MM.1S (cell line): Measurements from ENCODE around the gene PLOD3.
"Not testable (repeated sequence)": the region's sequence is repeated elsewhere in the genome, so short reads cannot be mapped to it uniquely, and the experiment has no call there.

Source experiments
- DNase-seq: peaks from one replicate; pipeline ENCODE4 v3.0.0-alpha.2; 2015
- H2AFZ ChIP-seq: fragments of 300-600 bp; sonication (generic); 2 replicates; pipeline ENCODE4 v1.6.0; 2016; ENCODE audit warnings: antibody characterized with exemption, low read length
- H3F3A ChIP-seq: fragments of 300-600 bp; sonication (generic); 2 replicates; pipeline ENCODE4 v1.6.1; 2016; ENCODE audit warnings: mild to moderate bottlenecking, antibody characterized with exemption, low read length, moderate library complexity, mixed read lengths; ENCODE audit not compliant: insufficient read depth
- H3K27ac ChIP-seq: fragments of 300-600 bp; sonication (generic); 2 replicates; pipeline ENCODE4 v1.5.1; 2016; ENCODE audit warnings: mild to moderate bottlenecking, low read length
- H3K27me3 ChIP-seq: fragments of 300-600 bp; sonication (generic); replicated peaks from 2 replicates; pipeline ENCODE4 v1.6.0; 2016; ENCODE audit warnings: low read length; ENCODE audit not compliant: insufficient read depth
- H3K36me3 ChIP-seq: fragments of 300-600 bp; sonication (generic); replicated peaks from 2 replicates; pipeline ENCODE4 v1.6.1; 2016; ENCODE audit warnings: mild to moderate bottlenecking, low read length, mixed read lengths; ENCODE audit not compliant: insufficient read depth
- H3K4me1 ChIP-seq: fragments of 300-600 bp; sonication (generic); 2 replicates; pipeline ENCODE4 v1.6.1; 2016; ENCODE audit warnings: low read length, mixed read lengths
- H3K4me2 ChIP-seq: fragments of 300-600 bp; sonication (generic); 2 replicates; pipeline ENCODE4 v1.6.0; 2016; ENCODE audit warnings: low read depth, low read length
- H3K4me3 ChIP-seq: fragments of 300-600 bp; sonication (generic); 2 replicates; pipeline ENCODE4 v1.5.1; 2016; ENCODE audit warnings: low read length, mixed read lengths
- H3K79me2 ChIP-seq: fragments of 300-600 bp; sonication (generic); 2 replicates; pipeline ENCODE4 v1.6.1; 2016; ENCODE audit warnings: mixed run types, low read length, mixed read lengths
- H3K9ac ChIP-seq: fragments of 300-600 bp; sonication (generic); 2 replicates; pipeline ENCODE4 v1.6.1; 2016; ENCODE audit warnings: low read length, mixed read lengths
- H3K9me2 ChIP-seq: fragments of 300-600 bp; sonication (generic); replicated peaks from 2 replicates; pipeline ENCODE4 v1.6.1; 2016; ENCODE audit warnings: mild to moderate bottlenecking, low read length, mixed read lengths; ENCODE audit not compliant: insufficient read depth
- H3K9me3 ChIP-seq: fragments of 300-600 bp; sonication (generic); replicated peaks from 2 replicates; pipeline ENCODE4 v1.6.1; 2016; ENCODE audit warnings: mild to moderate bottlenecking, low read length, mixed read lengths; ENCODE audit not compliant: insufficient read depth
- H4K20me1 ChIP-seq: fragments of 300-600 bp; sonication (generic); 2 replicates; pipeline ENCODE4 v1.6.1; 2016; ENCODE audit warnings: mild to moderate bottlenecking, low read length, moderate library complexity, mixed read lengths; ENCODE audit not compliant: insufficient read depth
- EZH2 ChIP-seq: fragments of 300-600 bp; sonication (generic); optimal IDR thresholded peaks from 2 replicates; pipeline ENCODE3; 2017; ENCODE audit warnings: low read depth, mild to moderate bottlenecking, antibody characterized with exemption, low read length, mixed read lengths
- EZH2phosphoT487 ChIP-seq: fragments of 300-600 bp; sonication (generic); IDR thresholded peaks from 2 replicates; pipeline ENCODE4 v1.6.1; 2018; ENCODE audit warnings: antibody characterized with exemption, low read length
- TF ChIP-seq, protein P1 (sequence below): fragments of 300-600 bp; sonication (generic); IDR thresholded peaks from 2 replicates; pipeline ENCODE4 v1.5.1; 2016; ENCODE audit warnings: antibody characterized with exemption, low read length, mixed read lengths

Gene PLOD3

DNA sequence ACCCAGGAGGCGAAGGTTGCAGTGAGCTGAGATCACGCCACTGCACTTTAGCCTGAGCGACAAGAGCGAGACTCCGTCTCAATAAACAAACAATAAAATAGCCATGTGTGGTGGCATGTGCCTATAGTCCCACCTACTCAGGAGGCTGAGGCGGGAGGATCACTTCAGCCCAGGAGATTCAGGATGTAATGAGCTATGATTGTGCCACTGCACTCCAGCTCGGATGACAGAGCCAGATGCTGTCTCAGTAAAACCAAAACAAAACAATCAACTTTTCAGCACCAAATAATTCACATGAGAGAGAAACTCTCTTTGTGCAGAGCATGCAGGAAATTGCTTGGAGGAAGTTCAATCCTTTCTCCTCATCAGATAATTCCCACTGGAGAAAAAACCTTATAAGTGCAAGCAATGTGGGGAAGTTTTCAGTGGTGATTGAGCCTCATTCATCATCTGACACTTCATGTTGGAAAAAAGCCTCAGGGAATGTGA is 40.9 kb upstream of the PLOD3 start:
- Histone ChIP-seq H3K27me3 (peaks cover 76% of the 10 kb centered on the region), H3K9me3 (no peaks in the 10 kb centered on the region), H4K20me1 (no peaks in the 10 kb centered on the region), H3K27ac (no peak overlapping the region), H3K9ac (no peak overlapping the region), H3K4me1 (no peaks in the 10 kb centered on the region), H2AFZ (no peak overlapping the region), H3F3A (no peaks in the 10 kb centered on the region), H3K36me3 (no peaks in the 10 kb centered on the region), H3K4me3 (no peak overlapping the region), H3K79me2 (no peaks in the 10 kb centered on the region), H3K9me2 (no peaks in the 10 kb centered on the region), H3K4me2 (no peak overlapping the region)
- TF ChIP-seq, protein P1, sequence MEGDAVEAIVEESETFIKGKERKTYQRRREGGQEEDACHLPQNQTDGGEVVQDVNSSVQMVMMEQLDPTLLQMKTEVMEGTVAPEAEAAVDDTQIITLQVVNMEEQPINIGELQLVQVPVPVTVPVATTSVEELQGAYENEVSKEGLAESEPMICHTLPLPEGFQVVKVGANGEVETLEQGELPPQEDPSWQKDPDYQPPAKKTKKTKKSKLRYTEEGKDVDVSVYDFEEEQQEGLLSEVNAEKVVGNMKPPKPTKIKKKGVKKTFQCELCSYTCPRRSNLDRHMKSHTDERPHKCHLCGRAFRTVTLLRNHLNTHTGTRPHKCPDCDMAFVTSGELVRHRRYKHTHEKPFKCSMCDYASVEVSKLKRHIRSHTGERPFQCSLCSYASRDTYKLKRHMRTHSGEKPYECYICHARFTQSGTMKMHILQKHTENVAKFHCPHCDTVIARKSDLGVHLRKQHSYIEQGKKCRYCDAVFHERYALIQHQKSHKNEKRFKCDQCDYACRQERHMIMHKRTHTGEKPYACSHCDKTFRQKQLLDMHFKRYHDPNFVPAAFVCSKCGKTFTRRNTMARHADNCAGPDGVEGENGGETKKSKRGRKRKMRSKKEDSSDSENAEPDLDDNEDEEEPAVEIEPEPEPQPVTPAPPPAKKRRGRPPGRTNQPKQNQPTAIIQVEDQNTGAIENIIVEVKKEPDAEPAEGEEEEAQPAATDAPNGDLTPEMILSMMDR, result no peak
- TF ChIP-seq EZH2, result no peak
- no peak for TF ChIP-seq EZH2phosphoT487
- DNase-seq, result no peak

DNA sequence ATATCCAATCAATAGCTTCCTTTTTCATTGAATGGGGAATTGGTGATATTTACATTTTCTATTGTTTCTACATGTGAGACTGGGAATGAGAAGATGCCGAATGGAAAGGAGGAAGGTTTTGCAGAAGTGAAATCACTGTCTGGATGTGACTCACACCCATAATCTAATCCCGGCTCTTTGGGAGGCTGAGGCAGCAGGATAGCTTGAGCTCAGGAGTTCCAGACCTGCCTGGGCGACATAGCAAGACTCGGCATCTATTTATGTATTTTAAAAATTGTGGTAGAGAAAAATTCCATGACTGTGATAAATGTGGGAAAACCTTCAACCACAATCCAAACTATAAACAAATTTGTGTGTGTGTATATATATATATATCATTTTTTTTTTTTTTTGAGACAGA is 38.4 kb upstream of the PLOD3 start:
- H3K27me3 ChIP-seq, result peaks cover 54% of the 10 kb centered on the region
- no peaks in the 10 kb centered on the region for H3K9me2 ChIP-seq
- no peak overlapping the region for H3K4me2 ChIP-seq
- TF ChIP-seq, protein P1, result no peak
- TF ChIP-seq EZH2, result no peak
- H3K9ac ChIP-seq, result no peak overlapping the region
- H3K4me1 ChIP-seq, result no peaks in the 10 kb centered on the region
- peaks cover 13% of the 10 kb centered on the region for H3K79me2 ChIP-seq
- no peak for DNase-seq
- no peaks in the 10 kb centered on the region for H3F3A ChIP-seq
- H3K36me3 ChIP-seq, result no peaks in the 10 kb centered on the region
- no peak overlapping the region for H2AFZ ChIP-seq
- H3K4me3 ChIP-seq, result no peak overlapping the region
- H3K9me3 ChIP-seq, result no peaks in the 10 kb centered on the region
- H3K27ac ChIP-seq, result no peak overlapping the region
- no peaks in the 10 kb centered on the region for H4K20me1 ChIP-seq

- Histone ChIP-seq H3K27me3 (peaks cover 36% of the 10 kb centered on the region), H3K79me2 (peaks cover 33% of the 10 kb centered on the region)
- not testable (repeated sequence) for H3K36me3 ChIP-seq, H3K27ac ChIP-seq, H3K9ac ChIP-seq, H3K9me2 ChIP-seq, H3K4me1 ChIP-seq, H3K4me3 ChIP-seq, H3K4me2 ChIP-seq, H3F3A ChIP-seq, H3K9me3 ChIP-seq, H2AFZ ChIP-seq, DNase-seq, H4K20me1 ChIP-seq
Measured at GRCh38 chr7:101253199-101253598, 35.8 kb upstream of the PLOD3 start.

DNA sequence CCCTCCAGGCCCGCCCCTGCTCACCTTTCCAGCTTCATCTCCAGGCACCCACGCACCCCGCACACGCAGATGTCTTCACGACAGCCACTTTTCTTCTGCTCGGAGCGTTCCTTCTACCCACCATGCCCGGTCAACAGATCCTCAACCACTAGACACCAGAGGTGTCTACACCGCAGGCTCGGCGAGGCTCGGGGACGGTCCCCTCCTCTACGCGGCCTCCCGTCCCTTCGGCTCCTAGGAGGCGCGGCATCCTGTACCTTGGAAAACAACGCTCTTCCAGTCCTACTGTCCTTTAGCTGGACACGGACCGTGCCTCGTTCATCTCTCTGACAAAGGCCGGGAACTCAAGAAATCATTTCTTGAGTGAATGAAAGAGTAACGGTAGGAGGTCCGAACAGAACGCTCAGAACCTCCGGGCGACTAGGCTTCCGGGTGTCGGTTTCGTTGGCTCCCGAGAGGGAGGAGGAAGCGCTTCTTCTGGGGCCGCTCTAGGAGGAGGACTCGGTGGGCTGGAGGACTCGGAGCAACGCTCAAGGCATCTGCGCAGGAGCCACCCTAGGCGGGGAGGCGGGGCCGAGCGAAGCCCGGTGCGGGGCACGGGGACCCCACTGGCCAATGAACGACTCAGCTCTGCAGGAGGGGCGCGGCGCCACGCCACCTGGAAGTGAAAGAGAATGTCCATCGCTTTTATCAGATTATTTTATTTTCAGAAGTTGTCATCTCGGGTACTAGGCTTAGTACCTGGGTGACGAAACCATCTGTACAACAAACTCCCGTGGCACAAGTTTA is 34.7 kb upstream of the PLOD3 start:
- Histone ChIP-seq H3K27ac (peak overlapping the region; percentile 18; the same call in 1 of the 2 replicates), H4K20me1 (no peaks in the 10 kb centered on the region), H3K9me3 (no peaks in the 10 kb centered on the region), H3K36me3 (no peaks in the 10 kb centered on the region), H3K79me2 (peaks cover 40% of the 10 kb centered on the region), H2AFZ (peak overlapping the region; percentile 62), H3K4me2 (peak overlapping the region; percentile 50; the same call in 1 of the 2 replicates), H3K27me3 (peaks cover 28% of the 10 kb centered on the region), H3K9me2 (no peaks in the 10 kb centered on the region), H3F3A (no peaks in the 10 kb centered on the region), H3K9ac (peak overlapping the region; percentile 56; the same call in 1 of the 2 replicates), H3K4me1 (no peaks in the 10 kb centered on the region), H3K4me3 (peak overlapping the region; percentile 85)
- DNase-seq, result peak; percentile 99
- no peak for TF ChIP-seq EZH2phosphoT487
- no peak for TF ChIP-seq EZH2
- TF ChIP-seq, protein P1, result no peak
